ENCODE data around the gene HHAT. TPM values are rescaled to one million over a fixed set of nuclear protein-coding genes. Genes with fewer than 3 reads are reported as not detected.

Gene HHAT
- total RNA-seq, 1 donor from 2014 or later, result 11.8 TPM

DNA sequence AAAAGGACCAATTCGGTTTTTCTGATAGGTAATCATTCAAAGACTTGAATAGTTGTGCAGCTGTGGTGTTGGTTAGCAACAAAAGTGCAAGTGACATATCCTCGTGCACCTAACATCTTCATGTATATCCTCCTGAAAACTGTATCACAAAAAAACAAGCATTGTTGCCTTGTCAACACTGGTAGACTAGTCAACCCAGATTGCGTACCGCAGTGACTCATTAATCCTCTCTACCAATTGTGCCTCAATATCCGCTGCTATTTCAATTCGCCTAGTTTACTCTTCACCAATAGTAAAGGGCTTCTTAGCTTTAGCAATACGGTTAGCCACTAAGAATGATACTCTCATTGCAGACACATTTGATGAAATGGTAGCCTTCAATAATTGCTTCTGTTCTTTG, 3.5 kb downstream of the HHAT start:
- Histone ChIP-seq H3K27me3 (no peaks in the 10 kb centered on the region), H3K9me3 (no peaks in the 10 kb centered on the region), H3K4me3 (no peak overlapping the region), H3K4me1 (peaks cover 9% of the 10 kb centered on the region), H3K27ac (no peak overlapping the region), H3K36me3 (no peaks in the 10 kb centered on the region)
- DNase-seq (ENCODE audit: extremely low spot score in 2 of 2), result no peak
- TF ChIP-seq POLR2AphosphoS5 (IDR thresholded peaks at IDR 0.05; ENCODE audit: insufficient read depth in 1 of 2, low read depth in 1 of 2) (no peak), POLR2A (IDR thresholded peaks at IDR 0.05) (no peak)
- TF ChIP-seq, protein P1, sequence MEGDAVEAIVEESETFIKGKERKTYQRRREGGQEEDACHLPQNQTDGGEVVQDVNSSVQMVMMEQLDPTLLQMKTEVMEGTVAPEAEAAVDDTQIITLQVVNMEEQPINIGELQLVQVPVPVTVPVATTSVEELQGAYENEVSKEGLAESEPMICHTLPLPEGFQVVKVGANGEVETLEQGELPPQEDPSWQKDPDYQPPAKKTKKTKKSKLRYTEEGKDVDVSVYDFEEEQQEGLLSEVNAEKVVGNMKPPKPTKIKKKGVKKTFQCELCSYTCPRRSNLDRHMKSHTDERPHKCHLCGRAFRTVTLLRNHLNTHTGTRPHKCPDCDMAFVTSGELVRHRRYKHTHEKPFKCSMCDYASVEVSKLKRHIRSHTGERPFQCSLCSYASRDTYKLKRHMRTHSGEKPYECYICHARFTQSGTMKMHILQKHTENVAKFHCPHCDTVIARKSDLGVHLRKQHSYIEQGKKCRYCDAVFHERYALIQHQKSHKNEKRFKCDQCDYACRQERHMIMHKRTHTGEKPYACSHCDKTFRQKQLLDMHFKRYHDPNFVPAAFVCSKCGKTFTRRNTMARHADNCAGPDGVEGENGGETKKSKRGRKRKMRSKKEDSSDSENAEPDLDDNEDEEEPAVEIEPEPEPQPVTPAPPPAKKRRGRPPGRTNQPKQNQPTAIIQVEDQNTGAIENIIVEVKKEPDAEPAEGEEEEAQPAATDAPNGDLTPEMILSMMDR (IDR thresholded peaks at IDR 0.05), result no peak
- intact Hi-C loops (cut with DNase I), result no loop called here

DNA sequence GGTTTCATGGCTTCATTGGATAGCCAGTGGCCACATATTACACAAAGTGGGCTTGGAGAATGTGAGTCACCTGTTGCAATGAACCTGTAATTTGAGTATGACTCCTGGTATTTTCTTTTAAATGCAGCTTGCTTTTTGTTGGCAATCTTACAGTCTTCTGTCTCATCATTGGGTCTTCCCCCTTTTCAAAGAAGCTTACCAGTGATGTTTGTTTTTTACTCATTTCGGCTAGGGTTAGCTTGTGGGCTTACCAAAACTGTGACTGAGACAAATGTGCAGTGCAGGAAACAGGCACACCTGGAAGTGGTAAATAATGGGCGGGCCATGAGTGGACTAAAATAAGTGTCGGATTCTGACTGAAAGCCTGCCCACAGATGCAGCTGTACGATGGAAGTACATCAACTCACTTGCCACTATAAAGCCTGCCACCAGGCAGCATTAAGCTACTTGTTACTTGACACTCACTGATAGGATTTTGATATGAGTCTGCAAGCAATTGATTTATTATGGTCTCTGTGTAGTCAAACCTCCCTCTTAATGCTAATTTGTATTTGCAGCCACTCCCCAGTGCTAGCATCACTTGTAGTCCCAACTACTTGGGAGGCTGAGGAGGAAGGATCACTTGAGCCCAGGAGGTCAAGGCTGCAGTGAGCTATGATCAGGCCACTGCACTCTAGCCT, 4.2 kb downstream of the HHAT start:
- Histone ChIP-seq H3K9me3 (no peaks in the 10 kb centered on the region), H3K27me3 (no peaks in the 10 kb centered on the region), H3K4me3 (no peak overlapping the region), H3K4me1 (peaks cover 7% of the 10 kb centered on the region), H3K27ac (no peak overlapping the region), H3K36me3 (no peaks in the 10 kb centered on the region)
- no peak for DNase-seq (ENCODE audit: extremely low spot score in 2 of 2)
- intact Hi-C loops (cut with DNase I), result no loop called here
- TF ChIP-seq POLR2A (IDR thresholded peaks at IDR 0.05) (no peak), POLR2AphosphoS5 (IDR thresholded peaks at IDR 0.05; ENCODE audit: insufficient read depth in 1 of 2, low read depth in 1 of 2) (no peak)
- TF ChIP-seq, protein P1 (IDR thresholded peaks at IDR 0.05), result no peak

DNA sequence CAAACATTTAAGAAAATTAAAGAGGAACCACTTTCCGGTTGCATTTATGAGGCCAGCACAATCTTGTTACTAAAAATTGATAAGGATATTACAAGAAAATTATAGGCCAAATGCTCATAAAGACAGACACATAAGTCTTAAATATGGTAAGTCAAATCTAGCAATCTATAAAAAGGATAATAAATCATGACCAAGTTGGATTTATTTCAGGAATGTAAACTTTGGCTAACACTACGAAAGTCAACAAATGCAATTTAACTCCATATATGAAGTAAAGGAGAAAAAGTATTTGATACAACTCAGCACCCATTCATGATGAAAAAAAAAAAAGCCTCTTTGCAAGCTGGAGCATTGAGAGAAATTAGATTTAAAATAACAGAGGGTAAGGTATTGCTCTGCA, 6.3 kb downstream of the HHAT start:
- Histone ChIP-seq H3K4me3 (no peak overlapping the region), H3K4me1 (no peaks in the 10 kb centered on the region), H3K27me3 (no peaks in the 10 kb centered on the region), H3K27ac (no peak overlapping the region), H3K36me3 (no peaks in the 10 kb centered on the region), H3K9me3 (no peaks in the 10 kb centered on the region)
- intact Hi-C loops (cut with DNase I), result no loop called here
- TF ChIP-seq POLR2A (IDR thresholded peaks at IDR 0.05) (no peak), POLR2AphosphoS5 (IDR thresholded peaks at IDR 0.05; ENCODE audit: insufficient read depth in 1 of 2, low read depth in 1 of 2) (no peak)
- TF ChIP-seq, protein P1 (IDR thresholded peaks at IDR 0.05), result no peak
- DNase-seq (ENCODE audit: extremely low spot score in 2 of 2), result no peak

DNA sequence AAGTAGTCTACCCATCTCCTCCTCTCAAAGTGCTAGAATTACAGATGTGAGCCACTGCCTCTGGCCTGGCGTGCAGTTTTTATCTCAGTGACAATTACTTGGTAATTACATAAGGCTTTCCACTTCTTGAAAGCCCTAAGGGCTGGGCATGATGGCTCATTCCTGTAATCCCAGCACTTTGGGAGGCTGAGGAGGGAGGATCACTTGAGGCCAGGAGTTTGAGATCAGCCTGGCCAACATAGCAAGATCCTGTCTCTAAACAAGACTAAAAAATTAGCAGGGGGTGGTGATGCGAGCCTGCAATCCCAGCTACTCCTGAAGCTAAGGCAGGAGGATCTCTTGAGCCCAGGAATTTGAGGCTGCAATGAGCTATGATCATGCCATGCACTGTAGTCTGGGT, 7.7 kb downstream of the HHAT start:
- no peaks in the 10 kb centered on the region for H3K9me3 ChIP-seq
- intact Hi-C loops (cut with DNase I), result no loop called here
- TF ChIP-seq POLR2A (IDR thresholded peaks at IDR 0.05) (no peak), POLR2AphosphoS5 (IDR thresholded peaks at IDR 0.05; ENCODE audit: insufficient read depth in 1 of 2, low read depth in 1 of 2) (no peak)
- TF ChIP-seq, protein P1 (IDR thresholded peaks at IDR 0.05), result no peak

DNA sequence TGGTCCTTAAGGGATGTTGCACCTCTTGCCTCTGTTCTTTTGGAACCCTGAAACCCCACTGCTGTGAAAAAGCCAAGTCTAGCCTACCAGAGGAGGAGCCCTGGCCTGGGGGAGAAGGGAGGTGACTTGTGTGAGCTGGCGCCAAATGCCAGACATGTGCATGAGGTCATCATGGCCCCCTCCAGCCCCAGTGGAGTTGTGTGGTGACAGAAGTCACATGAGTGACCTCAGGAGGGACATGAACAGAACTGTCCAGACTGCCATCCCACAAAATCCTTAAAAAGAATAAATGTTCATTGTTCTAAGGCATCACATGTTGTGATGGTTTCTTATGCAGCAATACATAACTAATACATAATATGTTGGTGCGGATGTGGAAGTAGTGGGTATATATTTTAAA, 10.8 kb downstream of the HHAT start:
- no peaks in the 10 kb centered on the region for H3K36me3 ChIP-seq
- H3K4me3 ChIP-seq, result no peak overlapping the region
- no peaks in the 10 kb centered on the region for H3K27me3 ChIP-seq
- no peak for DNase-seq (ENCODE audit: extremely low spot score in 2 of 2)
- H3K9me3 ChIP-seq, result no peaks in the 10 kb centered on the region
- TF ChIP-seq, protein P1 (IDR thresholded peaks at IDR 0.05), result no peak
- TF ChIP-seq POLR2A (IDR thresholded peaks at IDR 0.05) (no peak), POLR2AphosphoS5 (IDR thresholded peaks at IDR 0.05; ENCODE audit: insufficient read depth in 1 of 2, low read depth in 1 of 2) (no peak)
- H3K27ac ChIP-seq, result no peak overlapping the region
- peaks cover 14% of the 10 kb centered on the region for H3K4me1 ChIP-seq
- intact Hi-C loops (cut with DNase I), result no loop called here

More for the DNA sequence above, 7.7 kb downstream of the HHAT start:
- Histone ChIP-seq H3K36me3 (no peaks in the 10 kb centered on the region), H3K4me3 (no peak overlapping the region), H3K27ac (no peak overlapping the region), H3K27me3 (no peaks in the 10 kb centered on the region), H3K4me1 (no peaks in the 10 kb centered on the region)
- no peak for DNase-seq (ENCODE audit: extremely low spot score in 2 of 2)

All from vagina (tissue), 2 donors.